SK-N-SH treated with all-trans-retinoic acid at 6 μM for 48 hours (cell line): Measurements from ENCODE around the gene OR5F1.

Source experiments
- CREB5 ChIP-seq: fragments of 250-450 bp; sonication (Bioruptor Pico); IDR thresholded peaks from 2 replicates; pipeline ENCODE4 v1.5.1; 2020; ENCODE audit warnings: low read depth, mild to moderate bottlenecking, moderate library complexity
- CSRNP3 ChIP-seq: fragments of 250-450 bp; sonication (Bioruptor Pico); IDR thresholded peaks from 2 replicates; pipeline ENCODE4 v1.5.1; 2021; ENCODE audit warnings: mild to moderate bottlenecking, moderate library complexity
- GLIS3 ChIP-seq: fragments of 250-450 bp; sonication (Bioruptor Pico); IDR thresholded peaks from 2 replicates; pipeline ENCODE4 v1.5.0; 2020; ENCODE audit warnings: mild to moderate bottlenecking, moderate library complexity
- OSR1 ChIP-seq: fragments of 250-450 bp; sonication (Bioruptor Pico); IDR thresholded peaks from 2 replicates; pipeline ENCODE4 v1.8.0; 2022; ENCODE audit warnings: moderate library complexity, mild to moderate bottlenecking, inconsistent platforms
- PATZ1 ChIP-seq: fragments of 250-450 bp; sonication (Bioruptor Pico); IDR thresholded peaks from 2 replicates; pipeline ENCODE4 v1.8.0; 2020; ENCODE audit warnings: mild to moderate bottlenecking, moderate library complexity, borderline replicate concordance
- POU6F1 ChIP-seq: fragments of 250-450 bp; sonication (Bioruptor Pico); IDR thresholded peaks from 2 replicates; pipeline ENCODE4 v1.8.0; 2021; ENCODE audit warnings: low read depth, mild to moderate bottlenecking, moderate library complexity, borderline replicate concordance
- RARB ChIP-seq: fragments of 250-450 bp; sonication (Bioruptor Pico); IDR thresholded peaks from 2 replicates; pipeline ENCODE4 v1.8.0; 2021; ENCODE audit warnings: mild to moderate bottlenecking, moderate library complexity
- ZC3H10 ChIP-seq: fragments of 250-450 bp; sonication (Bioruptor Pico); IDR thresholded peaks from 2 replicates; pipeline ENCODE4 v1.5.1; 2021; ENCODE audit warnings: mild to moderate bottlenecking, moderate library complexity
- ZFP3 ChIP-seq: fragments of 250-450 bp; sonication (Bioruptor Pico); IDR thresholded peaks from 2 replicates; pipeline ENCODE4 v1.5.0; 2020; ENCODE audit warnings: mild to moderate bottlenecking, moderate library complexity
- ZNF70 ChIP-seq: fragments of 450-650 bp; formaldehyde crosslinking; IDR thresholded peaks from 2 replicates; pipeline ENCODE4 v1.5.0; 2020; ENCODE audit warnings: mild to moderate bottlenecking, moderate library complexity
- ZNF8 ChIP-seq: fragments of 450-650 bp; formaldehyde crosslinking; IDR thresholded peaks from 2 replicates; pipeline ENCODE4 v1.5.0; 2020; ENCODE audit warnings: mild to moderate bottlenecking, moderate library complexity

- TF ChIP-seq CREB5 (CRISPR knock-in tag) (no peak), CSRNP3 (CRISPR knock-in tag) (no peak), PATZ1 (no peak), POU6F1 (no peak), OSR1 (CRISPR knock-in tag) (no peak), GLIS3 (CRISPR knock-in tag) (no peak), ZNF70 (CRISPR knock-in tag) (no peak), ZFP3 (CRISPR knock-in tag) (no peak), ZNF8 (CRISPR knock-in tag) (no peak), ZC3H10 (no peak), RARB (no peak)
Measured at GRCh38 chr11:55970935-55971334, 23.5 kb downstream of the OR5F1 start.
